GM12801 (cell line): ENCODE data around the gene FAM107B.

Experiments
- TF ChIP-seq, protein P1 (sequence below): IDR thresholded peaks from one replicate; pipeline ENCODE4 v1.5.1; 2011; ENCODE audit warnings: control low read depth; ENCODE audit not compliant: insufficient read length; ENCODE audit errors: extremely low read depth

Gene FAM107B

DNA sequence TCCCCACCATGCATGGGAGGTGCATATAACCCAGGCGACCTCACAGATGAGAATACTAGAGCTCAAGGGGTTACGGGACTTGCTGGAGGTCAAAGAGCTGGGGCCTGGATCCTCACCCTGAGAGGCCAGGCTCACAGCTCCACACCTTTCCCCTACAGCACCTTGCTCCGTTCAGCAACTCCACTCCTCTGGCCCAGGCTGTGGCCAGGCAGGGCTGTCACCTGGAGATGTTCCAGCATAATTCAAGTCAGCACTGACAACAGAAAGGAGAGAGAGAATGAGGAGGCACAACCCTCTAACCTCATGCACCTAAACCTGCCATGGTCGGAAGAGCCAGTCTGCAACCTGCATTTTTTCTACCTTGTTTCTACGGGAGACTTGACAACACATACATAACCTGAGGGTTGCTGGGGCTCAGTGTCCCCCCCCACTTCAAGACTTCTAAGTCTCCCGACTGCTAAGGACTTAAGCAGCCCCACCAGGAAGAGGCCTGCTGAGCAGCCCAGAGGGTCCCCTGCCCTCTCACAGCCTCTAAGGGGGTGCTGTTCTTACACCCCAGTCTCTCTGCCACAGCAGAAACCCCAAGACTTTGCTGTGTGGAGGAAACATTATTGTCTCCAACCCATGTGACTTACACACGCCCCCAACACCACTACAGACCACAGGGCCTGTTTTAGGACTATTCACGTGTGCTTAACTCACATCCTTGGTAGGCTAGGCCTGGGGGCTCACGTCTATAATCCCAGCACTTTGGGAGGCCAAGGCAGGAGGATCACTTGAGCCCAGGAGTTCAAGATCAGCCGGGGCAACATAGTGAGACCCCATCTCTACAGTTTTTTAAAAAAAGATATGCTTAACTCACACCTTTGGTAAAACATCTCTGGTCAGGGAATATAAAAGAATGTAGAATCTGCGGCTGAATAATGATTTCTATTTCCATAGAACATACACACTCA is 175.6 kb downstream of the FAM107B start:
- TF ChIP-seq, protein P1, sequence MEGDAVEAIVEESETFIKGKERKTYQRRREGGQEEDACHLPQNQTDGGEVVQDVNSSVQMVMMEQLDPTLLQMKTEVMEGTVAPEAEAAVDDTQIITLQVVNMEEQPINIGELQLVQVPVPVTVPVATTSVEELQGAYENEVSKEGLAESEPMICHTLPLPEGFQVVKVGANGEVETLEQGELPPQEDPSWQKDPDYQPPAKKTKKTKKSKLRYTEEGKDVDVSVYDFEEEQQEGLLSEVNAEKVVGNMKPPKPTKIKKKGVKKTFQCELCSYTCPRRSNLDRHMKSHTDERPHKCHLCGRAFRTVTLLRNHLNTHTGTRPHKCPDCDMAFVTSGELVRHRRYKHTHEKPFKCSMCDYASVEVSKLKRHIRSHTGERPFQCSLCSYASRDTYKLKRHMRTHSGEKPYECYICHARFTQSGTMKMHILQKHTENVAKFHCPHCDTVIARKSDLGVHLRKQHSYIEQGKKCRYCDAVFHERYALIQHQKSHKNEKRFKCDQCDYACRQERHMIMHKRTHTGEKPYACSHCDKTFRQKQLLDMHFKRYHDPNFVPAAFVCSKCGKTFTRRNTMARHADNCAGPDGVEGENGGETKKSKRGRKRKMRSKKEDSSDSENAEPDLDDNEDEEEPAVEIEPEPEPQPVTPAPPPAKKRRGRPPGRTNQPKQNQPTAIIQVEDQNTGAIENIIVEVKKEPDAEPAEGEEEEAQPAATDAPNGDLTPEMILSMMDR, result no peak

DNA sequence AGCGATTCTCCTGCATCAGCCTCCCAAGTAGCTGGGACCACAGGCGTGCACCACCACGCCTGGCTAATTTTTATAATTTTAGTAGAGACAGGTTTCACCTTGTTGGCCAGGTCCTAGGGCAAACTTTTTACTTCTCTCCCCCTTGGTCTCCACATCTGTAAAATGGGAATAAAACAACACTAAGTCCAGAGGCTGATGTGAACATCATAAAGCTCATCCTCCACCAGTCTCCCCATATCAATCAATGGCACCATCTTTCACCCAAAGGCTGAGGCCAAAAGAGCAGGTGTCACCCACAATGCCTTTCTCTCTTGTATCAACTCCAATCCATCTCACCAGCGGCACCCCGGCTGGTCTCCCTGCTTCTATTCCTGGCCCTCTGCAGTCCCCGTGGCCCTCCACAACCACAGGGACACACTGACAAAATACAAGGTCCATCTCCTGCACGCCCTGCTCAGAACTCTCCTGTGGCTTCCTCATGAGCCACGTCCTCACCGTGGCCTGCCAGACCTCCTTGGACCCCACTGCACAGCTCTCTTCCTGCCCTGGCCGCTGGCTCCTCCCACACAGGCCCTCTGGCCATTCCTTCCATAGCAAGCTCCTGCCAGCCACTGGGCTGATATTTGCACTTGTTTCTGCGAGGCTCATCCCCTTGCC is 179.0 kb downstream of the FAM107B start:
- TF ChIP-seq, protein P1, result no peak

GRCh38 chr10:14594878-14595525 is 179.7 kb downstream of the FAM107B start:
- TF ChIP-seq, protein P1, result no peak

- TF ChIP-seq, protein P1, result no peak
Measured at GRCh38 chr10:14593806-14594205, 180.9 kb downstream of the FAM107B start.

DNA sequence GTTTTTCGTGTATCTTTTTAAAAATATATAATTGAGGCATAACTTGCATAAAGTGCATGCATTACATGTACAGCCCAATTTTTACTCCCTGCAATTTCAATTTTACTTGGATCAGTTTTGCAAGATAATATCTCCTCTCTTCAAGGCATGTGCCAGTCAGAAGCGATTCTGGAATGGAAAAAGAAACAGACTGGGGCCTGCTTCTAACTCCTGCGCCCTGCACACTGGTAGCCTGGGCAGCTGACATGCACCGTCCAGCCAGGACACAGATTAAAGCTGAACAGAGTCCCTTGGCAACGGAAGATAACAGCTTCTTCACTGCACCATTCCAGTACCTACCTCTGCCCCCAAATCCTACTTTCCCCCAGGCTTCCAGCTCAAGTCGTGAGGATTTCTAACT is 182.1 kb downstream of the FAM107B start:
- TF ChIP-seq, protein P1, result no peak

- TF ChIP-seq, protein P1, result no peak
Measured at GRCh38 chr10:14592026-14592425, 182.7 kb downstream of the FAM107B start.
